SK-N-SH (cell line): Measurements from ENCODE around the gene ZNF384. TPM values are rescaled to one million over a fixed set of nuclear protein-coding genes. Genes with fewer than 3 reads are reported as not detected.

Experiments used
- CTCF ChIA-PET: fragments of 300-600, 350-600 bp; formaldehyde crosslinking; extraction: SDS; loops from one replicate; lab custom pipeline; 2021; lab: Yijun Ruan, JAX
- POLR2A ChIA-PET: fragments of 350-600 bp; sonication (Branson Sonifier 250); formaldehyde crosslinking; extraction: SDS; loops from one replicate; lab custom pipeline; 2020; ENCODE audit warnings: antibody characterized with exemption, inconsistent platforms; lab: Yijun Ruan, JAX
- DNase-seq: peaks from one replicate; pipeline ENCODE4 v3.0.0; 2012
- H2AFZ ChIP-seq: fragments of 200-600 bp; sonication (generic); 2 replicates; pipeline ENCODE4 v1.8.1; 2016; ENCODE audit warnings: antibody characterized with exemption, mild to moderate bottlenecking, low read depth
- H3F3A ChIP-seq: fragments of 200-600 bp; sonication (generic); replicated peaks from 2 replicates; pipeline ENCODE3; 2016; ENCODE audit warnings: antibody characterized with exemption, mild to moderate bottlenecking; ENCODE audit not compliant: insufficient read depth
- H3K27ac ChIP-seq, 2 experiments: fragments of 200-500 bp in 1 of 2; fragments of 200-600 bp in 1 of 2; sonication (Bioruptor generic) in 1 of 2; sonication (generic), shearing (Covaris generic) in 1 of 2; 2 replicates each; pipeline versions ENCODE4 v1.5.1 to v1.6.1; 2014 to 2016; ENCODE audit warnings: low read depth in 2 of 2, inconsistent platforms in 1 of 2, low read length in 1 of 2, mild to moderate bottlenecking in 1 of 2, mixed read lengths in 1 of 2
- H3K27me3 ChIP-seq: fragments of 200-600 bp; sonication (generic), shearing (Covaris generic); 2 replicates; pipeline ENCODE4 v1.6.1; 2016; ENCODE audit warnings: mixed run types; ENCODE audit not compliant: insufficient read depth
- H3K36me3 ChIP-seq, 2 experiments: fragments of 200-500 bp in 1 of 2; fragments of 200-600 bp in 1 of 2; sonication (Bioruptor generic) in 1 of 2; sonication (generic) in 1 of 2; replicated peaks in 1 of 2; 2 replicates each; pipeline versions ENCODE3 to v1.5.1; 2014 to 2016; ENCODE audit warnings: low read length in 1 of 2, mild to moderate bottlenecking in 1 of 2; ENCODE audit not compliant: insufficient read depth in 2 of 2, control insufficient read depth in 1 of 2
- H3K4me1 ChIP-seq, 2 experiments: fragments of 200-500 bp in 1 of 2; fragments of 200-600 bp in 1 of 2; sonication (Bioruptor generic) in 1 of 2; sonication (generic), shearing (Covaris generic) in 1 of 2; 2 replicates each; pipeline versions ENCODE4 v1.5.1 to v1.6.1; 2014 to 2016; ENCODE audit warnings: low read depth in 1 of 2, low read length in 1 of 2, mixed run types in 1 of 2; ENCODE audit not compliant: insufficient read depth in 2 of 2, control insufficient read depth in 1 of 2
- H3K4me2 ChIP-seq: fragments of 200-600 bp; sonication (generic), shearing (Covaris generic); 2 replicates; pipeline ENCODE4 v1.6.1; 2017; ENCODE audit warnings: mixed run types
- H3K4me3 ChIP-seq, 2 experiments: fragments of 200-500 bp in 1 of 2; fragments of 200-600 bp in 1 of 2; sonication (Bioruptor generic) in 1 of 2; sonication (generic), shearing (Covaris generic) in 1 of 2; 2 replicates each; pipeline versions ENCODE4 v1.5.1 to v1.8.1; 2014 to 2016; ENCODE audit warnings: low read depth in 2 of 2, inconsistent platforms in 1 of 2, low read length in 1 of 2, mild to moderate bottlenecking in 1 of 2, mixed read lengths in 1 of 2, moderate library complexity in 1 of 2
- H3K79me2 ChIP-seq: fragments of 200-600 bp; sonication (generic); 2 replicates; pipeline ENCODE4 v1.8.1; 2017; ENCODE audit warnings: mild to moderate bottlenecking; ENCODE audit not compliant: insufficient read depth
- H3K9ac ChIP-seq: fragments of 200-600 bp; sonication (generic); 2 replicates; pipeline ENCODE4 v1.6.1; 2017; ENCODE audit warnings: mixed run types
- H3K9me2 ChIP-seq: fragments of 200-600 bp; sonication (generic); 2 replicates; pipeline ENCODE4 v1.6.1; 2017; ENCODE audit warnings: mixed run types
- H3K9me3 ChIP-seq: fragments of 200-600 bp; sonication (generic); 2 replicates; pipeline ENCODE4 v1.6.1; 2017; ENCODE audit warnings: mixed run types, mild to moderate bottlenecking, moderate library complexity
- H4K20me1 ChIP-seq: fragments of 200-600 bp; sonication (generic); 2 replicates; pipeline ENCODE4 v1.6.1; 2017; ENCODE audit warnings: mild to moderate bottlenecking, mixed run types; ENCODE audit not compliant: insufficient read depth
- ELF1 ChIP-seq: IDR thresholded peaks from 2 replicates; pipeline ENCODE4 v1.4.0; 2012
- EZH2phosphoT487 ChIP-seq: fragments of 200-600 bp; sonication (generic); IDR thresholded peaks from 2 replicates; pipeline ENCODE4 v1.6.1; 2017; ENCODE audit warnings: low read depth, mixed run types, mild to moderate bottlenecking, antibody characterized with exemption, moderate library complexity, borderline replicate concordance
- FOSL2 ChIP-seq: IDR thresholded peaks from 2 replicates; pipeline ENCODE4 v1.4.0; 2012; ENCODE audit warnings: low read depth, mild to moderate bottlenecking, moderate library complexity, borderline replicate concordance
- FOXJ3 ChIP-seq: sonication (generic); formaldehyde crosslinking; IDR thresholded peaks from 2 replicates; pipeline ENCODE4 v1.5.1; 2020; ENCODE audit warnings: mild to moderate bottlenecking, missing genetic modification reagents
- JUND ChIP-seq: IDR thresholded peaks from 2 replicates; pipeline ENCODE4 v1.4.0; 2012
- MEF2A ChIP-seq: IDR thresholded peaks from 2 replicates; pipeline ENCODE4 v1.4.0; 2012; ENCODE audit warnings: low read depth, borderline replicate concordance
- MXI1 ChIP-seq: IDR thresholded peaks from 2 replicates; pipeline ENCODE4 v1.6.1; 2012; ENCODE audit warnings: mild to moderate bottlenecking, low read depth, low read length, improper control_type of control experiment
- NRF1 ChIP-seq: IDR thresholded peaks from 2 replicates; pipeline ENCODE4 v1.6.1; 2012; ENCODE audit warnings: low read depth, mild to moderate bottlenecking, low read length
- RAD21 ChIP-seq: IDR thresholded peaks from 2 replicates; pipeline ENCODE4 v1.6.1; 2012; ENCODE audit warnings: mild to moderate bottlenecking, low read length
- REST ChIP-seq: IDR thresholded peaks from 2 replicates; pipeline ENCODE4 v1.6.1; 2012; ENCODE audit warnings: mild to moderate bottlenecking, low read depth, low read length, moderate library complexity
- RXRA ChIP-seq: IDR thresholded peaks from 2 replicates; pipeline ENCODE4 v1.4.0; 2012; ENCODE audit warnings: low read depth, mild to moderate bottlenecking, borderline replicate concordance
- SIN3A ChIP-seq: IDR thresholded peaks from 2 replicates; pipeline ENCODE4 v1.6.1; 2012; ENCODE audit warnings: low read depth, mild to moderate bottlenecking, low read length, moderate library complexity, borderline replicate concordance
- USF1 ChIP-seq: IDR thresholded peaks from 2 replicates; pipeline ENCODE4 v1.4.0; 2012; ENCODE audit warnings: low read depth, borderline replicate concordance
- YY1 ChIP-seq: IDR thresholded peaks from 2 replicates; pipeline ENCODE4 v1.4.0; 2012; ENCODE audit warnings: low read depth, mild to moderate bottlenecking
- WGBS: methylation state at CpG from one replicate; pipeline ENCODE4 v1.1.6; 2017; ENCODE audit warnings: low lambda C conversion rate; 5-methylcytosine and 5-hydroxymethylcytosine counted together
- polyA plus RNA-seq, 3 experiments: library from polyadenylated mRNA; depleted of rRNA; stranded (reverse); fragments of >200 nt; gene quantifications; 2 replicates each; pipeline ENCODE4 v1.2.3, GENCODE V29; 2012
- TF ChIP-seq, protein P1 (sequence below): IDR thresholded peaks from 2 replicates; pipeline ENCODE4 v1.4.0; 2012; ENCODE audit warnings: low read depth
- TF ChIP-seq, protein P2 (sequence below): IDR thresholded peaks from 2 replicates; pipeline ENCODE4 v1.4.0; 2012; ENCODE audit warnings: low read depth, borderline replicate concordance

Gene ZNF384
- polyA plus RNA-seq, 1 of the 3 experiments (the other 2 are of a cell fraction), result 64.9 TPM

DNA sequence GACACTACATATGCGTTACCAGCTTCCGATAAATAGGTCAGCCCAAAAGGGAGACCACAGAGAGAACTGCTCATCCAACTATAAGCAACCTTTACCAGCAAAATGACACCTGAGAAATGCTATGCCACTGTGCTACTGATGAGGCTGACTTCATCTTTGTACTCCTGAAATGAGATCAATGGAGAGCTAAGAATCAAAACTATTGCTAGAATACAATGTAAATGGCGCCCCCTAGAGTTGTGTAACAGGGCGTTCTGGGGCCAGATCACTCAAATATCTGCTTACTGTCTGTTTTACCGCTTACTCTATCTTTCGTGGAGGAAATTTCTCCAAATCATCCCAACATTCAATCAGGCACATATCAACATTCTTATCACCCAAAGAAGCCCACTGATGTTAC, 4.6 kb downstream of the ZNF384 start (continued):
- TF ChIP-seq REST, result no peak
- TF ChIP-seq FOXJ3 (CRISPR knock-in tag), result no peak
- TF ChIP-seq RAD21, result peak; percentile 65
- no peak for TF ChIP-seq ELF1
- no peak for TF ChIP-seq MXI1
- TF ChIP-seq SIN3A, result no peak
- no peak for TF ChIP-seq EZH2phosphoT487
- TF ChIP-seq, protein P1, sequence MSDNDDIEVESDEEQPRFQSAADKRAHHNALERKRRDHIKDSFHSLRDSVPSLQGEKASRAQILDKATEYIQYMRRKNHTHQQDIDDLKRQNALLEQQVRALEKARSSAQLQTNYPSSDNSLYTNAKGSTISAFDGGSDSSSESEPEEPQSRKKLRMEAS, result no peak
- no peak for TF ChIP-seq USF1
- TF ChIP-seq FOSL2, result no peak
- TF ChIP-seq JUND, result no peak
- no peak for TF ChIP-seq YY1
- TF ChIP-seq, protein P2, sequence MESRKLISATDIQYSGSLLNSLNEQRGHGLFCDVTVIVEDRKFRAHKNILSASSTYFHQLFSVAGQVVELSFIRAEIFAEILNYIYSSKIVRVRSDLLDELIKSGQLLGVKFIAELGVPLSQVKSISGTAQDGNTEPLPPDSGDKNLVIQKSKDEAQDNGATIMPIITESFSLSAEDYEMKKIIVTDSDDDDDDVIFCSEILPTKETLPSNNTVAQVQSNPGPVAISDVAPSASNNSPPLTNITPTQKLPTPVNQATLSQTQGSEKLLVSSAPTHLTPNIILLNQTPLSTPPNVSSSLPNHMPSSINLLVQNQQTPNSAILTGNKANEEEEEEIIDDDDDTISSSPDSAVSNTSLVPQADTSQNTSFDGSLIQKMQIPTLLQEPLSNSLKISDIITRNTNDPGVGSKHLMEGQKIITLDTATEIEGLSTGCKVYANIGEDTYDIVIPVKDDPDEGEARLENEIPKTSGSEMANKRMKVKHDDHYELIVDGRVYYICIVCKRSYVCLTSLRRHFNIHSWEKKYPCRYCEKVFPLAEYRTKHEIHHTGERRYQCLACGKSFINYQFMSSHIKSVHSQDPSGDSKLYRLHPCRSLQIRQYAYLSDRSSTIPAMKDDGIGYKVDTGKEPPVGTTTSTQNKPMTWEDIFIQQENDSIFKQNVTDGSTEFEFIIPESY, result no peak
- TF ChIP-seq MEF2A, result no peak
- TF ChIP-seq, all 33 proteins: peak for 3

DNA sequence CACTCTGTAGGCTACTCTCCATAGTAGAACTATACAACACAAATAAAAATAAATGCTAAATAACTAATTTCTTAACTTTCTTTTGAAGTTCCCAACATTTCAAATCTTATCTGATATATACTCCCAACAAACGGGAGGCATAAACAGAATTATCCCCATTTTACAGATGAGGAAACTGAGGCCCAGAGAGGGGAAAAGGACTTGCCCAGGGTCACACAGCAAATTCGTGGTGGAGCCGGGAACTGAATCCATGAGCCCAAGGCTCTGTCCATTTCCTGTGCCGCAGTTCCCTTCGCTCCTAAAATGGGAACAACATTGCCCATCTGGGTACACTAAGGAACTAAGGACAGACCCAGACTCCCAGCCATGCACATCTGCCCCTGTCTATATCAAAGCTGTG, 12.2 kb downstream of the ZNF384 start:
- DNase-seq, result no peak
- Histone ChIP-seq H3K9ac (no peak overlapping the region), H3K9me3 (no peaks in the 10 kb centered on the region), H3K9me2 (no peaks in the 10 kb centered on the region), H3K4me3 (no peak overlapping the region), H3K27ac (no peak overlapping the region), H3K36me3 (peaks cover 73 to 79% of the 10 kb centered on the region in 2 experiments), H3K4me2 (no peak overlapping the region), H2AFZ (no peak overlapping the region), H3F3A (no peaks in the 10 kb centered on the region), H3K27me3 (no peaks in the 10 kb centered on the region), H3K79me2 (peaks cover 66% of the 10 kb centered on the region), H3K4me1 (no peaks in the 10 kb centered on the region), H4K20me1 (peaks cover 14% of the 10 kb centered on the region)
- CTCF ChIA-PET, result interaction anchor here (1.0 to 1.6 kb wide), 2 partner anchors 10 to 12 kb away, joined by 3 to 4 read pairs; partner anchors contain the start of gene ZNF384
- WGBS, result 94% methylated on average over 5 of the region's 5 CpGs
- TF ChIP-seq, protein P1, result no peak
- no peak for TF ChIP-seq MEF2A
- TF ChIP-seq RXRA, result no peak
- no peak for TF ChIP-seq NRF1
- TF ChIP-seq FOSL2, result no peak
- POLR2A ChIA-PET, result no interaction called here
